Activated B cell treated with CpG ODN at 0.5 μM for 24 hours (primary cell): ENCODE results near the gene RNGTT. TPM values are rescaled to one million over a fixed set of nuclear protein-coding genes. Genes with fewer than 3 reads are reported as not detected.

Experiments used
- ATAC-seq: fragments of 200-7000 bp; cut with Tn5 transposase; one replicate; pipeline ENCODE4 v1.10.0; 2021; ENCODE audit warnings: low read depth, mild to moderate bottlenecking, moderate library complexity
- CTCF ChIA-PET: fragments of 350-600 bp; sonication (Branson Sonifier 250); formaldehyde crosslinking; loops from one replicate; lab custom pipeline; 2021; ENCODE audit warnings: antibody characterized with exemption; lab: Charles Lee
- POLR2A ChIA-PET: fragments of 350-600 bp; sonication (Branson Sonifier 250); formaldehyde crosslinking; loops from one replicate; lab custom pipeline; 2021; ENCODE audit warnings: antibody characterized with exemption; lab: Charles Lee
- DNase-seq: peaks from one replicate; pipeline ENCODE4 v3.0.0; 2022
- H3K27ac Mint-ChIP-seq: one replicate; pipeline ENCODE4 v1.8.0; 2020; ENCODE audit warnings: mixed read lengths
- H3K27me3 Mint-ChIP-seq: one replicate; pipeline ENCODE4 v1.8.0; 2021; ENCODE audit warnings: mixed read lengths
- H3K36me3 Mint-ChIP-seq: one replicate; pipeline ENCODE4 v1.8.0; 2021; ENCODE audit warnings: low read depth, mixed read lengths
- H3K4me1 Mint-ChIP-seq: one replicate; pipeline ENCODE4 v1.8.0; 2021; ENCODE audit warnings: mixed read lengths
- H3K4me3 Mint-ChIP-seq: one replicate; pipeline ENCODE4 v1.8.0; 2020; ENCODE audit warnings: mild to moderate bottlenecking, mixed read lengths
- H3K9me3 Mint-ChIP-seq: one replicate; pipeline ENCODE4 v1.8.0; 2020; ENCODE audit warnings: mixed read lengths
- CTCF ChIP-seq: fragments of 200-600 bp; IDR thresholded peaks from one replicate; pipeline ENCODE4 v1.8.0; 2022; ENCODE audit warnings: antibody characterized with exemption, mild to moderate bottlenecking
- intact Hi-C: fragments of 100-400 bp; cut with micrococcal nuclease; formaldehyde crosslinking; loops from one replicate; pipeline ENCODE4 v1.15.1; 2024
- total RNA-seq: library from RNA; stranded (reverse); gene quantifications from 2 replicates; pipeline ENCODE4 v1.2.3, GENCODE V29; 2022

RNGTT gene
- total RNA-seq, 1 donor from 2014 or later = 25.9 TPM

- intact Hi-C loops = no loop called here
- no peaks in the 10 kb centered on the region for H3K9me3 Mint-ChIP-seq
Observed at GRCh38 chr6:88856566-88856965, 106.9 kb downstream of the RNGTT start.

GRCh38 chr6:88855541-88856147 lies 107.8 kb downstream of the RNGTT start:
- Mint-ChIP-seq H3K4me3 (no peak overlapping the region), H3K36me3 (peaks cover 17% of the 10 kb centered on the region), H3K27ac (no peak overlapping the region), H3K9me3 (no peaks in the 10 kb centered on the region), H3K27me3 (no peaks in the 10 kb centered on the region), H3K4me1 (no peaks in the 10 kb centered on the region)
- ChIA-PET CTCF (interaction anchor here (1.0 to 1.1 kb wide), 2 partner anchors 14 to 15 kb away, joined by 3 read pairs; no protein-coding TSS in a partner anchor), POLR2A (no interaction called here)
- intact Hi-C loops = no loop called here
- DNase-seq = no peak
- ATAC-seq = no peak
- TF ChIP-seq CTCF = no peak

More at GRCh38 chr6:88856566-88856965, 106.9 kb downstream of the RNGTT start:
- CTCF ChIA-PET = interaction anchor here (1.0 kb wide), 1 partner anchor 15 kb away, joined by 3 read pairs; no protein-coding TSS in a partner anchor
- TF ChIP-seq CTCF = no peak
- Mint-ChIP-seq H3K4me3 (no peak overlapping the region), H3K36me3 (peaks cover 19% of the 10 kb centered on the region), H3K27me3 (no peaks in the 10 kb centered on the region), H3K27ac (no peak overlapping the region), H3K4me1 (no peaks in the 10 kb centered on the region)
- no peak for DNase-seq
- no peak for ATAC-seq
- POLR2A ChIA-PET = no interaction called here

- DNase-seq (no peak), ATAC-seq (no peak)
- no peaks in the 10 kb centered on the region for H3K9me3 Mint-ChIP-seq
- intact Hi-C loops = no loop called here
- H3K4me1 Mint-ChIP-seq = no peaks in the 10 kb centered on the region
- no peak for TF ChIP-seq CTCF
- H3K36me3 Mint-ChIP-seq = peaks cover 14% of the 10 kb centered on the region
- CTCF ChIA-PET = no interaction called here
- H3K27me3 Mint-ChIP-seq = no peaks in the 10 kb centered on the region
- no peak overlapping the region for H3K4me3 Mint-ChIP-seq
- no peak overlapping the region for H3K27ac Mint-ChIP-seq
- POLR2A ChIA-PET = no interaction called here
Observed at GRCh38 chr6:88852775-88853174, 110.6 kb downstream of the RNGTT start.

- H3K27me3 Mint-ChIP-seq = no peaks in the 10 kb centered on the region
- no peak overlapping the region for H3K4me3 Mint-ChIP-seq
- no peak for TF ChIP-seq CTCF
- ATAC-seq (no peak), DNase-seq (no peak)
- ChIA-PET POLR2A (no interaction called here), CTCF (no interaction called here)
- no peaks in the 10 kb centered on the region for H3K9me3 Mint-ChIP-seq
- intact Hi-C loops = no loop called here
- no peaks in the 10 kb centered on the region for H3K4me1 Mint-ChIP-seq
- peaks cover 14% of the 10 kb centered on the region for H3K36me3 Mint-ChIP-seq
- no peak overlapping the region for H3K27ac Mint-ChIP-seq
Observed at GRCh38 chr6:88852000-88852399, 111.4 kb downstream of the RNGTT start.

GRCh38 chr6:88848870-88849269 lies 114.5 kb downstream of the RNGTT start:
- DNase-seq (no peak), ATAC-seq (no peak)
- Mint-ChIP-seq H3K4me3 (no peak overlapping the region), H3K9me3 (no peaks in the 10 kb centered on the region), H3K27ac (no peak overlapping the region), H3K27me3 (no peaks in the 10 kb centered on the region), H3K36me3 (peaks cover 26% of the 10 kb centered on the region), H3K4me1 (no peaks in the 10 kb centered on the region)
- POLR2A ChIA-PET = interaction anchor here (0.6 kb wide), 1 partner anchor 1003 kb away, joined by 3 read pairs; no protein-coding TSS in a partner anchor
- CTCF ChIA-PET = interaction anchor here (0.5 kb wide), 1 partner anchor 862 kb away, joined by 4 read pairs; no protein-coding TSS in a partner anchor
- intact Hi-C loops = no loop called here
- no peak for TF ChIP-seq CTCF
